Loucy (cell line): ENCODE measurements around the gene ADAMTS16.

Experiments used
- H2AFZ ChIP-seq: fragments of 200-600 bp; sonication (generic); 2 replicates; pipeline ENCODE4 v1.6.0; 2016; ENCODE audit warnings: antibody characterized with exemption, mild to moderate bottlenecking, low read length, moderate library complexity
- H3F3A ChIP-seq: fragments of 200-600 bp; 2 replicates; pipeline ENCODE4 v1.6.0; 2016; ENCODE audit warnings: antibody characterized with exemption, low read depth, mild to moderate bottlenecking
- H3K27me3 ChIP-seq: fragments of 200-600 bp; sonication (generic); 2 replicates; pipeline ENCODE4 v1.6.1; 2014; ENCODE audit warnings: low read length, mild to moderate bottlenecking; ENCODE audit not compliant: insufficient read depth, poor library complexity, severe bottlenecking
- H3K36me3 ChIP-seq: fragments of 200-600 bp; sonication (generic); 2 replicates; pipeline ENCODE4 v1.6.1; 2016; ENCODE audit warnings: low read length; ENCODE audit not compliant: insufficient read depth
- H3K4me1 ChIP-seq: fragments of 200-600 bp; sonication (generic); 2 replicates; pipeline ENCODE4 v1.5.1; 2014; ENCODE audit warnings: low read length, mild to moderate bottlenecking; ENCODE audit not compliant: insufficient read depth, poor library complexity, severe bottlenecking
- H3K4me2 ChIP-seq: fragments of 200-600 bp; sonication (generic); 2 replicates; pipeline ENCODE4 v1.6.0; 2014; ENCODE audit warnings: antibody characterized with exemption, low read length, low read depth, mild to moderate bottlenecking; ENCODE audit not compliant: poor library complexity, severe bottlenecking
- H3K4me3 ChIP-seq: fragments of 200-600 bp; sonication (generic); 2 replicates; pipeline ENCODE4 v1.5.1; 2014; ENCODE audit warnings: low read length, mild to moderate bottlenecking, mixed read lengths; ENCODE audit not compliant: poor library complexity, severe bottlenecking
- H3K79me2 ChIP-seq: fragments of 200-600 bp; sonication (generic); 2 replicates; pipeline ENCODE4 v1.6.1; 2014; ENCODE audit warnings: low read length; ENCODE audit not compliant: insufficient read depth
- H3K9ac ChIP-seq: fragments of 200-600 bp; sonication (generic); 2 replicates; pipeline ENCODE4 v1.6.0; 2014; ENCODE audit warnings: mild to moderate bottlenecking, low read depth, low read length, moderate library complexity; ENCODE audit not compliant: poor library complexity, severe bottlenecking
- H3K9me2 ChIP-seq: fragments of 200-600 bp; sonication (generic); replicated peaks from 2 replicates; pipeline ENCODE4 v1.6.1; 2016; ENCODE audit warnings: low read depth, low read length, mixed read lengths
- H3K9me3 ChIP-seq: fragments of 200-600 bp; sonication (generic); 2 replicates; pipeline ENCODE4 v1.6.1; 2014; ENCODE audit warnings: mild to moderate bottlenecking, antibody characterized with exemption, low read length, low read depth; ENCODE audit not compliant: insufficient read depth
- H4K20me1 ChIP-seq: fragments of 200-600 bp; sonication (generic); 2 replicates; pipeline ENCODE4 v1.6.0; 2014; ENCODE audit warnings: antibody characterized with exemption, low read length, mild to moderate bottlenecking; ENCODE audit not compliant: insufficient read depth, poor library complexity, severe bottlenecking
- CTCF ChIP-seq: fragments of 200-600 bp; sonication (generic); conservative IDR thresholded peaks from 2 replicates; pipeline ENCODE4 v1.5.1; 2014; ENCODE audit warnings: mild to moderate bottlenecking, antibody characterized with exemption, low read length
- EZH2phosphoT487 ChIP-seq: fragments of 200-600 bp; IDR thresholded peaks from 2 replicates; pipeline ENCODE4 v1.6.1; 2018; ENCODE audit warnings: antibody characterized with exemption, mild to moderate bottlenecking, moderate library complexity, borderline replicate concordance

ADAMTS16 gene

GRCh38 chr5:5316334-5316733 is 176.2 kb downstream of the ADAMTS16 start:
- no peaks in the 10 kb centered on the region for H3K9me2 ChIP-seq
- TF ChIP-seq CTCF (no peak), EZH2phosphoT487 (no peak)
- H2AFZ ChIP-seq = no peak overlapping the region
- H3K36me3 ChIP-seq = no peaks in the 10 kb centered on the region
- H4K20me1 ChIP-seq = no peaks in the 10 kb centered on the region
- no peak overlapping the region for H3K4me3 ChIP-seq
- no peaks in the 10 kb centered on the region for H3F3A ChIP-seq
- no peak overlapping the region for H3K9ac ChIP-seq
- no peaks in the 10 kb centered on the region for H3K79me2 ChIP-seq
- no peaks in the 10 kb centered on the region for H3K27me3 ChIP-seq
- peaks cover 5% of the 10 kb centered on the region; the same call in 1 of the 2 replicates for H3K9me3 ChIP-seq
- H3K4me2 ChIP-seq = no peak overlapping the region
- H3K4me1 ChIP-seq = no peaks in the 10 kb centered on the region

GRCh38 chr5:5317976-5318375 is 177.8 kb downstream of the ADAMTS16 start:
- no peaks in the 10 kb centered on the region for H3K9me2 ChIP-seq
- H3K4me3 ChIP-seq = no peak overlapping the region
- no peak overlapping the region for H3K4me2 ChIP-seq
- H4K20me1 ChIP-seq = no peaks in the 10 kb centered on the region
- H3K79me2 ChIP-seq = no peaks in the 10 kb centered on the region
- H3K4me1 ChIP-seq = no peaks in the 10 kb centered on the region
- no peak overlapping the region for H2AFZ ChIP-seq
- peaks cover 5% of the 10 kb centered on the region; the same call in 1 of the 2 replicates for H3K9me3 ChIP-seq
- no peak overlapping the region for H3K9ac ChIP-seq
- H3F3A ChIP-seq = no peaks in the 10 kb centered on the region
- no peaks in the 10 kb centered on the region for H3K36me3 ChIP-seq
- no peaks in the 10 kb centered on the region for H3K27me3 ChIP-seq
- TF ChIP-seq CTCF = no peak

- no peaks in the 10 kb centered on the region for H3K27me3 ChIP-seq
- H3K79me2 ChIP-seq = no peaks in the 10 kb centered on the region
- no peaks in the 10 kb centered on the region for H3K4me1 ChIP-seq
- H3K4me3 ChIP-seq = no peak overlapping the region
- H3K9me2 ChIP-seq = no peaks in the 10 kb centered on the region
- no peak overlapping the region for H2AFZ ChIP-seq
- no peak overlapping the region for H3K9ac ChIP-seq
- no peaks in the 10 kb centered on the region for H4K20me1 ChIP-seq
- H3F3A ChIP-seq = no peaks in the 10 kb centered on the region
- H3K9me3 ChIP-seq = peaks cover 5% of the 10 kb centered on the region; the same call in 1 of the 2 replicates
- no peaks in the 10 kb centered on the region for H3K36me3 ChIP-seq
- no peak for TF ChIP-seq EZH2phosphoT487
- no peak for TF ChIP-seq CTCF
- H3K4me2 ChIP-seq = no peak overlapping the region
Observed at GRCh38 chr5:5318426-5319190, 178.5 kb downstream of the ADAMTS16 start.
